ENCODE measurements around the gene TSN. TPM values are rescaled to one million over a fixed set of nuclear protein-coding genes. Genes with fewer than 3 reads are reported as not detected.
A peak's percentile ranks its signal among the peaks of the same experiment; 100 is the strongest.

The TSN gene
- total and polyA plus RNA-seq, 5 experiments from 2014 or later, result 62.4 to 90.9 (median 74.8) TPM

GRCh38 chr2:121764681-121765228, 9.3 kb downstream of the TSN start:
- H3K4me1 Mint-ChIP-seq, result peaks cover 0 to 4% (median 0%) of the 10 kb centered on the region in 4 donors
- POLR2A ChIA-PET, result no interaction called here
- no peak overlapping the region for H3K4me3 Mint-ChIP-seq
- no peak for DNase-seq
- no peaks in the 10 kb centered on the region for H3K27me3 Mint-ChIP-seq
- H3K36me3 Mint-ChIP-seq, result peaks cover 16 to 91% (median 19%) of the 10 kb centered on the region in 3 donors
- peak overlapping the region in 1 of 10 donors; percentile 17 for H3K27ac Mint-ChIP-seq
- ATAC-seq, result no peak
- H3K9me3 Mint-ChIP-seq, result no peaks in the 10 kb centered on the region

- Mint-ChIP-seq H3K4me3 (no peak overlapping the region), H3K4me1 (peaks cover 0 to 3% (median 0%) of the 10 kb centered on the region in 4 donors), H3K27me3 (no peaks in the 10 kb centered on the region), H3K9me3 (no peaks in the 10 kb centered on the region), H3K36me3 (peaks cover 16 to 78% (median 19%) of the 10 kb centered on the region in 3 donors), H3K27ac (no peak overlapping the region)
- POLR2A ChIA-PET, result interaction anchor here (1.3 kb wide), 1 partner anchor 11 kb away, joined by 3 read pairs; the partner anchor contains the start of gene TSN
- DNase-seq (no peak), ATAC-seq (no peak)
These were observed 11.2 kb downstream of the TSN start for GRCh38 chr2:121766624-121767023.

GRCh38 chr2:121768143-121768755, 12.8 kb downstream of the TSN start:
- Mint-ChIP-seq H3K9me3 (no peaks in the 10 kb centered on the region), H3K27me3 (no peaks in the 10 kb centered on the region)
- POLR2A ChIA-PET, result interaction anchor here (0.6 kb wide), 1 partner anchor 24 kb away, joined by 5 read pairs; no protein-coding TSS in a partner anchor

GRCh38 chr2:121771976-121772742, 16.7 kb downstream of the TSN start:
- DNase-seq (no peak), ATAC-seq (no peak)
- POLR2A ChIA-PET, result no interaction called here
- H3K36me3 Mint-ChIP-seq, result peaks cover 2 to 26% (median 5%) of the 10 kb centered on the region in 3 donors
- no peaks in the 10 kb centered on the region for H3K9me3 Mint-ChIP-seq
- H3K4me3 Mint-ChIP-seq, result no peak overlapping the region
- no peaks in the 10 kb centered on the region for H3K27me3 Mint-ChIP-seq
- H3K27ac Mint-ChIP-seq, result peak overlapping the region in 2 of 10 donors; percentile 17 to 61
- H3K4me1 Mint-ChIP-seq, result peaks cover 0 to 3% (median 0%) of the 10 kb centered on the region in 4 donors

More at GRCh38 chr2:121768143-121768755, 12.8 kb downstream of the TSN start:
- DNase-seq (no peak), ATAC-seq (no peak)
- Mint-ChIP-seq H3K4me3 (no peak overlapping the region), H3K27ac (peak overlapping the region in 2 of 10 donors; percentile 4 to 40), H3K36me3 (peaks cover 12 to 65% (median 19%) of the 10 kb centered on the region in 3 donors), H3K4me1 (peaks cover 0 to 3% (median 0%) of the 10 kb centered on the region in 4 donors)

- POLR2A ChIA-PET, result no interaction called here
These were observed 18.8 kb downstream of the TSN start for GRCh38 chr2:121774235-121774634.

GRCh38 chr2:121776361-121776760, 20.9 kb downstream of the TSN start:
- no peak for DNase-seq
- H3K36me3 Mint-ChIP-seq, result peaks cover 0 to 2% (median 0%) of the 10 kb centered on the region in 3 donors
- POLR2A ChIA-PET, result no interaction called here
- peaks cover 0 to under 1% (median 0%) of the 10 kb centered on the region in 4 donors for H3K4me1 Mint-ChIP-seq
- H3K27ac Mint-ChIP-seq, result peak overlapping the region in 1 of 10 donors; percentile 11
- no peaks in the 10 kb centered on the region for H3K9me3 Mint-ChIP-seq
- no peaks in the 10 kb centered on the region for H3K27me3 Mint-ChIP-seq
- ATAC-seq, result no peak
- H3K4me3 Mint-ChIP-seq, result no peak overlapping the region

More at GRCh38 chr2:121774235-121774634, 18.8 kb downstream of the TSN start:
- H3K27me3 Mint-ChIP-seq, result no peaks in the 10 kb centered on the region
- H3K4me3 Mint-ChIP-seq, result no peak overlapping the region
- H3K9me3 Mint-ChIP-seq, result no peaks in the 10 kb centered on the region
- peaks cover 0 to 8% (median 2%) of the 10 kb centered on the region in 3 donors for H3K36me3 Mint-ChIP-seq
- ATAC-seq (no peak), DNase-seq (no peak)
- H3K27ac Mint-ChIP-seq, result no peak overlapping the region
- H3K4me1 Mint-ChIP-seq, result peaks cover 0 to 3% (median 0%) of the 10 kb centered on the region in 4 donors

- H3K36me3 Mint-ChIP-seq, result peaks cover 0 to 2% (median 0%) of the 10 kb centered on the region in 3 donors
- no peaks in the 10 kb centered on the region for H3K9me3 Mint-ChIP-seq
- H3K4me1 Mint-ChIP-seq, result no peaks in the 10 kb centered on the region
- POLR2A ChIA-PET, result no interaction called here
- H3K27ac Mint-ChIP-seq, result no peak overlapping the region
- H3K4me3 Mint-ChIP-seq, result no peak overlapping the region
- no peaks in the 10 kb centered on the region for H3K27me3 Mint-ChIP-seq
- ATAC-seq (no peak), DNase-seq (no peak)
These were observed 21.6 kb downstream of the TSN start for GRCh38 chr2:121776885-121777698.

- no peaks in the 10 kb centered on the region for H3K4me1 Mint-ChIP-seq
- no peak overlapping the region for H3K27ac Mint-ChIP-seq
- H3K4me3 Mint-ChIP-seq, result no peak overlapping the region
- ATAC-seq (no peak), DNase-seq (no peak)
- POLR2A ChIA-PET, result no interaction called here
- no peaks in the 10 kb centered on the region for H3K9me3 Mint-ChIP-seq
- no peaks in the 10 kb centered on the region for H3K36me3 Mint-ChIP-seq
- no peaks in the 10 kb centered on the region for H3K27me3 Mint-ChIP-seq
These were observed 22.2 kb downstream of the TSN start for GRCh38 chr2:121777699-121778058.

- POLR2A ChIA-PET, result no interaction called here
- H3K4me1 Mint-ChIP-seq, result no peaks in the 10 kb centered on the region
- ATAC-seq, result no peak
These were observed 23.5 kb downstream of the TSN start for GRCh38 chr2:121778741-121779487.

GRCh38 chr2:121783180-121783579, 27.7 kb downstream of the TSN start:
- DNase-seq (no peak), ATAC-seq (no peak)
- Mint-ChIP-seq H3K4me1 (no peaks in the 10 kb centered on the region), H3K27ac (no peak overlapping the region), H3K9me3 (no peaks in the 10 kb centered on the region), H3K27me3 (peaks cover 0 to 4% (median 2%) of the 10 kb centered on the region in 5 donors), H3K4me3 (no peak overlapping the region), H3K36me3 (no peaks in the 10 kb centered on the region)
- POLR2A ChIA-PET, result no interaction called here

More at GRCh38 chr2:121778741-121779487, 23.5 kb downstream of the TSN start:
- Mint-ChIP-seq H3K4me3 (no peak overlapping the region), H3K9me3 (no peaks in the 10 kb centered on the region), H3K27me3 (peaks cover 0 to 2% (median 0%) of the 10 kb centered on the region in 5 donors), H3K27ac (no peak overlapping the region), H3K36me3 (no peaks in the 10 kb centered on the region)
- DNase-seq, result no peak

GRCh38 chr2:121788685-121789084, 33.2 kb downstream of the TSN start:
- peaks cover 14 to 29% (median 27%) of the 10 kb centered on the region in 5 donors for H3K27me3 Mint-ChIP-seq
- H3K9me3 Mint-ChIP-seq, result peaks cover 0 to 4% (median 0%) of the 10 kb centered on the region in 9 donors
- no peaks in the 10 kb centered on the region for H3K4me1 Mint-ChIP-seq
- POLR2A ChIA-PET, result no interaction called here
- ATAC-seq (no peak), DNase-seq (no peak)
- H3K4me3 Mint-ChIP-seq, result no peak overlapping the region
- H3K36me3 Mint-ChIP-seq, result no peaks in the 10 kb centered on the region
- no peak overlapping the region for H3K27ac Mint-ChIP-seq
